GM13976 (cell line): Measurements from ENCODE around the gene RBM10.

Experiments used
- DNase-seq: peaks from one replicate; pipeline ENCODE4 v3.0.0; 2012; ENCODE audit warnings: low spot score
- in situ Hi-C: fragments of 300-500 bp; cut with MboI; formaldehyde crosslinking; loops from one replicate; pipeline ENCODE4 v1.12.0; 2022; ENCODE audit warnings: low sequenced_read_pairs, mixed read lengths, inconsistent platforms; ENCODE audit not compliant: unreplicated experiment
- TF ChIP-seq, protein P1 (sequence below): IDR thresholded peaks from 2 replicates; pipeline ENCODE4 v1.5.1; 2012; ENCODE audit warnings: borderline replicate concordance, mild to moderate bottlenecking; ENCODE audit not compliant: insufficient read depth; ENCODE audit errors: extremely low read depth, missing control alignments, control extremely low read depth

RBM10 gene

DNA sequence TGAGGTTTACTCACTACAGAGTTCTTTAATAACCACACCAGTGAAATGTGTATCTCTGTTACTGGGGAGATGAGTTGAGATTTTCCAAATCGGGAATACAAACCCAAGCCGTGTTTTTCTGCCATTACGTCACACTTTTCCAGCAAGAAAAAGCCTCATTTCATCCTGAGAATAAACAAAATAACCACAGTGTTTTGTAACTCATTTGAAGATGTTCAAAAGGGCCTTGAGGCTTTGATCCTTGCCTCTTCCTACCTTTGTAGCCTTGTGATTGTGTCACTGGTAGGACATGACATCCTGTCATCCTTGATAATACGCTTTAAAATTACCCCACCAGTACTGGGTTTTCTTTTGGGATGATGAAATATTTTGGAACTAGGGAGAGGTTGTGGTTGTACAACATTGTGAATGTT, 90.7 kb downstream of the RBM10 start:
- TF ChIP-seq, protein P1, sequence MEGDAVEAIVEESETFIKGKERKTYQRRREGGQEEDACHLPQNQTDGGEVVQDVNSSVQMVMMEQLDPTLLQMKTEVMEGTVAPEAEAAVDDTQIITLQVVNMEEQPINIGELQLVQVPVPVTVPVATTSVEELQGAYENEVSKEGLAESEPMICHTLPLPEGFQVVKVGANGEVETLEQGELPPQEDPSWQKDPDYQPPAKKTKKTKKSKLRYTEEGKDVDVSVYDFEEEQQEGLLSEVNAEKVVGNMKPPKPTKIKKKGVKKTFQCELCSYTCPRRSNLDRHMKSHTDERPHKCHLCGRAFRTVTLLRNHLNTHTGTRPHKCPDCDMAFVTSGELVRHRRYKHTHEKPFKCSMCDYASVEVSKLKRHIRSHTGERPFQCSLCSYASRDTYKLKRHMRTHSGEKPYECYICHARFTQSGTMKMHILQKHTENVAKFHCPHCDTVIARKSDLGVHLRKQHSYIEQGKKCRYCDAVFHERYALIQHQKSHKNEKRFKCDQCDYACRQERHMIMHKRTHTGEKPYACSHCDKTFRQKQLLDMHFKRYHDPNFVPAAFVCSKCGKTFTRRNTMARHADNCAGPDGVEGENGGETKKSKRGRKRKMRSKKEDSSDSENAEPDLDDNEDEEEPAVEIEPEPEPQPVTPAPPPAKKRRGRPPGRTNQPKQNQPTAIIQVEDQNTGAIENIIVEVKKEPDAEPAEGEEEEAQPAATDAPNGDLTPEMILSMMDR, result no peak
- in situ Hi-C loops, result no loop called here
- DNase-seq, result no peak
